ENCODE results near the gene CLIP1. TPM values are rescaled to one million over a fixed set of nuclear protein-coding genes. Genes with fewer than 3 reads are reported as not detected.
A peak's percentile ranks its signal among the peaks of the same experiment; 100 is the strongest.

The CLIP1 gene
- total RNA-seq, 1 donor from 2014 or later: 21.9 TPM

- Histone ChIP-seq H3K9me3 (ENCODE audit: control insufficient read depth in 3 of 3, low read length in 3 of 3) (no peaks in the 10 kb centered on the region), H3K4me1 (ENCODE audit: control insufficient read depth in 3 of 3, insufficient read depth in 3 of 3, low read length in 3 of 3) (peaks cover 11 to 22% (median 11%) of the 10 kb centered on the region in 3 donors), H3K27ac (ENCODE audit: low read depth, low read length) (peak overlapping the region; percentile 10), H3K9ac (ENCODE audit: low read depth in 1 of 3, low read length in 3 of 3) (no peak overlapping the region), H3K27me3 (ENCODE audit: control insufficient read depth in 3 of 3, insufficient read depth in 3 of 3, low read length in 3 of 3) (no peaks in the 10 kb centered on the region), H3K36me3 (ENCODE audit: control insufficient read depth in 3 of 3, insufficient read depth in 3 of 3, low read length in 3 of 3) (peaks cover 38 to 68% (median 49%) of the 10 kb centered on the region in 3 donors), H3K4me3 (ENCODE audit: low read length in 3 of 3) (no peak overlapping the region)
Observed at GRCh38 chr12:122327014-122327413, 95.5 kb downstream of the CLIP1 start.

GRCh38 chr12:122326586-122326985, 95.9 kb downstream of the CLIP1 start:
- Histone ChIP-seq H3K27ac (ENCODE audit: low read depth, low read length) (no peak overlapping the region), H3K9ac (ENCODE audit: low read depth in 1 of 3, low read length in 3 of 3) (no peak overlapping the region), H3K4me1 (ENCODE audit: control insufficient read depth in 3 of 3, insufficient read depth in 3 of 3, low read length in 3 of 3) (peaks cover 11 to 22% (median 11%) of the 10 kb centered on the region in 3 donors), H3K27me3 (ENCODE audit: control insufficient read depth in 3 of 3, insufficient read depth in 3 of 3, low read length in 3 of 3) (no peaks in the 10 kb centered on the region), H3K36me3 (ENCODE audit: control insufficient read depth in 3 of 3, insufficient read depth in 3 of 3, low read length in 3 of 3) (peaks cover 38 to 71% (median 51%) of the 10 kb centered on the region in 3 donors), H3K4me3 (ENCODE audit: low read length in 3 of 3) (no peak overlapping the region), H3K9me3 (ENCODE audit: control insufficient read depth in 3 of 3, low read length in 3 of 3) (no peaks in the 10 kb centered on the region)

- Histone ChIP-seq H3K4me1 (ENCODE audit: control insufficient read depth in 3 of 3, insufficient read depth in 3 of 3, low read length in 3 of 3) (peaks cover 13 to 30% (median 14%) of the 10 kb centered on the region in 3 donors), H3K9me3 (ENCODE audit: control insufficient read depth in 3 of 3, low read length in 3 of 3) (no peaks in the 10 kb centered on the region), H3K27ac (ENCODE audit: low read depth, low read length) (peak overlapping the region; percentile 18), H3K36me3 (ENCODE audit: control insufficient read depth in 3 of 3, insufficient read depth in 3 of 3, low read length in 3 of 3) (peaks cover 37 to 67% (median 55%) of the 10 kb centered on the region in 3 donors), H3K9ac (ENCODE audit: low read depth in 1 of 3, low read length in 3 of 3) (no peak overlapping the region), H3K27me3 (ENCODE audit: control insufficient read depth in 3 of 3, insufficient read depth in 3 of 3, low read length in 3 of 3) (no peaks in the 10 kb centered on the region), H3K4me3 (ENCODE audit: low read length in 3 of 3) (no peak overlapping the region)
Observed at GRCh38 chr12:122323311-122324019, 99.0 kb downstream of the CLIP1 start.

GRCh38 chr12:122322501-122322900, 100.0 kb downstream of the CLIP1 start:
- Histone ChIP-seq H3K27me3 (ENCODE audit: control insufficient read depth in 3 of 3, insufficient read depth in 3 of 3, low read length in 3 of 3) (no peaks in the 10 kb centered on the region), H3K4me1 (ENCODE audit: control insufficient read depth in 3 of 3, insufficient read depth in 3 of 3, low read length in 3 of 3) (peaks cover 14 to 30% (median 14%) of the 10 kb centered on the region in 3 donors), H3K27ac (ENCODE audit: low read depth, low read length) (no peak overlapping the region), H3K9ac (ENCODE audit: low read depth in 1 of 3, low read length in 3 of 3) (no peak overlapping the region), H3K4me3 (ENCODE audit: low read length in 3 of 3) (no peak overlapping the region), H3K9me3 (ENCODE audit: control insufficient read depth in 3 of 3, low read length in 3 of 3) (no peaks in the 10 kb centered on the region), H3K36me3 (ENCODE audit: control insufficient read depth in 3 of 3, insufficient read depth in 3 of 3, low read length in 3 of 3) (peaks cover 39 to 65% (median 57%) of the 10 kb centered on the region in 3 donors)

- Histone ChIP-seq H3K4me3 (ENCODE audit: low read length in 3 of 3) (no peak overlapping the region), H3K9ac (ENCODE audit: low read depth in 1 of 3, low read length in 3 of 3) (peak overlapping the region in 1 of 3 donors; percentile 17), H3K4me1 (ENCODE audit: control insufficient read depth in 3 of 3, insufficient read depth in 3 of 3, low read length in 3 of 3) (peaks cover 12 to 25% (median 14%) of the 10 kb centered on the region in 3 donors), H3K36me3 (ENCODE audit: control insufficient read depth in 3 of 3, insufficient read depth in 3 of 3, low read length in 3 of 3) (peaks cover 34 to 65% (median 56%) of the 10 kb centered on the region in 3 donors), H3K27ac (ENCODE audit: low read depth, low read length) (peak overlapping the region; percentile 66), H3K27me3 (ENCODE audit: control insufficient read depth in 3 of 3, insufficient read depth in 3 of 3, low read length in 3 of 3) (no peaks in the 10 kb centered on the region), H3K9me3 (ENCODE audit: control insufficient read depth in 3 of 3, low read length in 3 of 3) (no peaks in the 10 kb centered on the region)
Observed at GRCh38 chr12:122318607-122319605, 103.6 kb downstream of the CLIP1 start.

- Histone ChIP-seq H3K27ac (ENCODE audit: low read depth, low read length) (no peak overlapping the region), H3K36me3 (ENCODE audit: control insufficient read depth in 3 of 3, insufficient read depth in 3 of 3, low read length in 3 of 3) (peaks cover 39 to 64% (median 56%) of the 10 kb centered on the region in 3 donors), H3K4me3 (ENCODE audit: low read length in 3 of 3) (no peak overlapping the region), H3K9me3 (ENCODE audit: control insufficient read depth in 3 of 3, low read length in 3 of 3) (no peaks in the 10 kb centered on the region), H3K4me1 (ENCODE audit: control insufficient read depth in 3 of 3, insufficient read depth in 3 of 3, low read length in 3 of 3) (peaks cover 0 to 3% (median 0%) of the 10 kb centered on the region in 3 donors), H3K27me3 (ENCODE audit: control insufficient read depth in 3 of 3, insufficient read depth in 3 of 3, low read length in 3 of 3) (no peaks in the 10 kb centered on the region), H3K9ac (ENCODE audit: low read depth in 1 of 3, low read length in 3 of 3) (no peak overlapping the region)
Observed at GRCh38 chr12:122312926-122313325, 109.5 kb downstream of the CLIP1 start.

- Histone ChIP-seq H3K4me1 (ENCODE audit: control insufficient read depth in 3 of 3, insufficient read depth in 3 of 3, low read length in 3 of 3) (peaks cover 0 to 3% (median 0%) of the 10 kb centered on the region in 3 donors), H3K9ac (ENCODE audit: low read depth in 1 of 3, low read length in 3 of 3) (no peak overlapping the region), H3K27me3 (ENCODE audit: control insufficient read depth in 3 of 3, insufficient read depth in 3 of 3, low read length in 3 of 3) (no peaks in the 10 kb centered on the region), H3K27ac (ENCODE audit: low read depth, low read length) (no peak overlapping the region), H3K9me3 (ENCODE audit: control insufficient read depth in 3 of 3, low read length in 3 of 3) (no peaks in the 10 kb centered on the region), H3K36me3 (ENCODE audit: control insufficient read depth in 3 of 3, insufficient read depth in 3 of 3, low read length in 3 of 3) (peaks cover 34 to 61% (median 51%) of the 10 kb centered on the region in 3 donors), H3K4me3 (ENCODE audit: low read length in 3 of 3) (no peak overlapping the region)
Observed at GRCh38 chr12:122311696-122312095, 110.8 kb downstream of the CLIP1 start.

- no peak overlapping the region for H3K27ac ChIP-seq (ENCODE audit: low read depth, low read length)
- peaks cover 33 to 62% (median 51%) of the 10 kb centered on the region in 3 donors for H3K36me3 ChIP-seq (ENCODE audit: control insufficient read depth in 3 of 3, insufficient read depth in 3 of 3, low read length in 3 of 3)
- H3K9me3 ChIP-seq (ENCODE audit: control insufficient read depth in 3 of 3, low read length in 3 of 3): no peaks in the 10 kb centered on the region
- H3K27me3 ChIP-seq (ENCODE audit: control insufficient read depth in 3 of 3, insufficient read depth in 3 of 3, low read length in 3 of 3): no peaks in the 10 kb centered on the region
- H3K4me3 ChIP-seq (ENCODE audit: low read length in 3 of 3): no peak overlapping the region
- no peak overlapping the region for H3K9ac ChIP-seq (ENCODE audit: low read depth in 1 of 3, low read length in 3 of 3)
- H3K4me1 ChIP-seq (ENCODE audit: control insufficient read depth in 3 of 3, insufficient read depth in 3 of 3, low read length in 3 of 3): peaks cover 0 to 3% (median 0%) of the 10 kb centered on the region in 3 donors
Observed at GRCh38 chr12:122310626-122311333, 111.7 kb downstream of the CLIP1 start.

GRCh38 chr12:122309564-122310121, 112.8 kb downstream of the CLIP1 start:
- H3K4me3 ChIP-seq (ENCODE audit: low read length in 3 of 3): no peak overlapping the region
- peaks cover 0 to 3% (median 0%) of the 10 kb centered on the region in 3 donors for H3K4me1 ChIP-seq (ENCODE audit: control insufficient read depth in 3 of 3, insufficient read depth in 3 of 3, low read length in 3 of 3)
- H3K36me3 ChIP-seq (ENCODE audit: control insufficient read depth in 3 of 3, insufficient read depth in 3 of 3, low read length in 3 of 3): peaks cover 39 to 67% (median 55%) of the 10 kb centered on the region in 3 donors
- no peak overlapping the region for H3K9ac ChIP-seq (ENCODE audit: low read depth in 1 of 3, low read length in 3 of 3)
- H3K9me3 ChIP-seq (ENCODE audit: control insufficient read depth in 3 of 3, low read length in 3 of 3): no peaks in the 10 kb centered on the region
- no peaks in the 10 kb centered on the region for H3K27me3 ChIP-seq (ENCODE audit: control insufficient read depth in 3 of 3, insufficient read depth in 3 of 3, low read length in 3 of 3)
- no peak overlapping the region for H3K27ac ChIP-seq (ENCODE audit: low read depth, low read length)

Data from skeletal muscle tissue (tissue), 4 donors.